GM19193 (cell line): ENCODE results near the gene RPS2.
A peak's percentile ranks its signal among the peaks of the same experiment; 100 is the strongest.

Experiments
- POLR2A ChIP-seq: IDR thresholded peaks from 4 replicates; pipeline ENCODE4 v1.6.1; 2011; ENCODE audit not compliant: insufficient read depth, insufficient read length; ENCODE audit errors: extremely low read depth

The RPS2 gene

DNA sequence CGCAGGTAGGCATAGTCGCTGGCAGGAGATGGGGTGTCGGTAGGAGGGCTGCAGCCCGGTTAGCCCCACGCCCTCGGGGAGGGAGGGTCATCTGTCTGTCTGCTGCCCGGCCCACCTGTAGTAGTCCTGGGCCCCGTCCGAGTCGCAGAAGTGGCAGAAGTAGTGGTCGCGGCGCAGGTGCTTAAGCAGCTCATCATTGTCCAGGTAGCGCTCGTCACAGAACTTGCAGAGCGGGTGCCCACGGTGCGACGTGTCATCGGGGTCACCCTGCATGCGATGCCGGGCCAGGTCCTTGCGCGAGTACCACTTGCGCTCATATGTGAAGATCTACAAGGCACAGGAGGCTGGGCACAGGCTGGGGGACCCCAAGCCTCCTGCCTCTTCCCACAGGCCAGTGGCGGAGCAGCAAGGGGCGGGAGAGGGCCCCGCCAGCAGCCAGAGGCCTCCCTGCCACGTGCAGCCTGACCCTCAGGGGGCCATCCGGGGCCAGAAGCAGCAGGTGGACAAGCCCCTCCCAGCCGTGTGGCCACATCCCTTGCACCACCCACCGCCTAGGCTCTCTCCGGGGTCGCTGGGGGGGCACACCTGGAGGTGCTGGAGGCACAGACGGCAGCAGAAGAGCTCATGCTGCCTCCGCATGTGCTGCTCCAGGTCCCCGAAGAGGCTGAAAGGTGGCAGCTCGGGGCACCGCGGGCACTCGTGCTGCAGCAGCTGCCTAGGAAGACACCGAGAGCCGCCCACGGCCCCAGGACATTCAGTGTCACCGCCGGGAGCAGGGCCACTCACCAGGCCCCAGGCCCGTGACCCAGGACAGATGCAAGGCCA is 38.0 kb upstream of the RPS2 start:
- TF ChIP-seq POLR2A: no peak

DNA sequence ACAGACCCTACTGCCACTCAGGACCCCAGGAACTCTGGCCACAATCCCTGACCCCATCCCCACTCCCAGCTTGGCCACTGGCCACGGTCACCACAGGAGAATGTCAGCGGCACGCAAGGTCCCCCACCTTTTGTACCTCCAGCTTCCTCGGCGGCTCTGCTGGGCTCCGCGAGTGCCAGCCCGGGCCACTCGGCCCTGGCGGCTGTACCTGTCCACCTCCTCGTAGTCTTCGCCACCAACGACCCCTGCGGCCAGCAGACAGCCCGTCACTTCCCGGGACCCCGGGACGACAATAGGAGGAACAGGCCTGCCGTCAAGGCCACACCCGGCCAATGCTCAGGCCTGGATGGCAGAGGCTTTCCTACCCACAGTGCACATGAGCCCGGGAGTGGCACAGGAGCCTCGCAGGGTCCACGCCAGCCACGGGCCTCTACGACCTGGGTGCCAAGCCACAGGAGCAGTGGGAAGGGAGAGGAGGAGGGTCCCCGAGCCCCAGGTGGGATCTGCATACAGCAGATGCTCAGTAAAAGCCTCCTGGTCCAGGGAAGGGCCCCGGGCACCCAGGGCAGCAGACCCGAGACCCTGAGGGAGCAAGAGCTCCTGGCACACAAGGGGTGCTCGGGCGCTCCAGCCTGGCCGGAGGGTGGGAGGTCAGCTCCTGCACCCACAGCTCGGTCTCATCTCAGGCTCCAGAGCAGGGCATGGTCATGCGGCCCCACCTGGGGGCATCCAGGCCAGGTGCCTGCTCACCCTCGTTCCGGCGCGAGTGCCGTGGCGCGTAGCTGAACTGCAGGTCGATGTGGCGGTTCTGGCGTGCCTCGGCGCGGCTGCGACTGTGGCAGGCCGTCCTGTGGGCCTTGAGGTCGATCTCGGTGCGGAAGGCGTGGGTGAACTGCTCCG is 37.1 kb upstream of the RPS2 start:
- TF ChIP-seq POLR2A: no peak

DNA sequence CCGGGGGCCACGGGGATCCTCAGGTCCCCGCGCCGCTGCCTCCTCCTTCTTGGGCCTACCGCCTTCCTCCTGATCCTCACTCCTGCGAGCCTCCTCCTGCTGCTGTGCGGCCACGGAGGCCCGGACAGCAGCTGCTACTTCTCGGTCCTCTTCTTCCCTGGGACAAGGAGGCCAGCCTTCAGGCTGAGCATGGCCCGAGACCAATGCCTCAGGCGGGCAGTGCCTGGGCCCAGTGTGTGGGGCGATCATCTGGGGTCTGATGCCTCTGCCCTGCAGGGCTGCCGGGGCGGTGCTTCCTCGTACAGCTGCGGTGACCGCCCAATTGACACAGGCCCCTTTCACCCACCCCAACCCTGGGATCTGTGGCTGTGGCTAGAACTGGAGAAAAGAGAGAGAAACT is 36.4 kb upstream of the RPS2 start:
- TF ChIP-seq POLR2A: no peak

DNA sequence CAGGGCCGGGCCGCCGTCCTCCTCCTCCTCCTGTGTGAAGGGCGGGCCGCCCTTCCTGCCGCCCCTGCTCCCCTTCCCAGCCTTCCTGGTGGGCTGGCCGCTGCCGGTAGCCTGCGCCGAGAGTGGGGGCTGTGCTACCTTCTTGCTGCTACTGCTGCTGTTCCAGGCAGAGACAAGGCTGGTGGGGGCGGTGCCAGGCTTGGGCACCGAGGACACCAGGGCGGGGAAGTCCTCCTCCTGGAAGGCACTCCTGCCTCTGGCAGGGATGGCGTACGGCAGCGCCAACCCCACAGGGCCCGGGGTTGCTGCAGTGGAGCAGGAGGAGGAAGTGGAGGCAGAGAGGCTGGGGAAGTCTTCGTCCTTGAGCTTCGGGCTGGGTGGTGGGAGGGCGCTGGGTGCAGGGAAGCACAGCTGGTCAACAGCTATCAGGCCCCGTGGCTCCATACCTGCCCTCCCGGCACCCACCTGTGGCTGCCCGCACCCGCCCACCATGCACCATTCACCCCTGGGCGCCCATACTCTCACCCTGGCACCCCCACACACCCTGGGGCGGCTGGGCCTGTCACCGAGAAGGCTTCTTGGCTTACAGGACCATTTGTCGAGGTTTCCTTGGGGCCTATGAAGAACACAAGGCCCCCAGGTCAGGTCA is 35.4 kb upstream of the RPS2 start:
- TF ChIP-seq POLR2A: no peak

DNA sequence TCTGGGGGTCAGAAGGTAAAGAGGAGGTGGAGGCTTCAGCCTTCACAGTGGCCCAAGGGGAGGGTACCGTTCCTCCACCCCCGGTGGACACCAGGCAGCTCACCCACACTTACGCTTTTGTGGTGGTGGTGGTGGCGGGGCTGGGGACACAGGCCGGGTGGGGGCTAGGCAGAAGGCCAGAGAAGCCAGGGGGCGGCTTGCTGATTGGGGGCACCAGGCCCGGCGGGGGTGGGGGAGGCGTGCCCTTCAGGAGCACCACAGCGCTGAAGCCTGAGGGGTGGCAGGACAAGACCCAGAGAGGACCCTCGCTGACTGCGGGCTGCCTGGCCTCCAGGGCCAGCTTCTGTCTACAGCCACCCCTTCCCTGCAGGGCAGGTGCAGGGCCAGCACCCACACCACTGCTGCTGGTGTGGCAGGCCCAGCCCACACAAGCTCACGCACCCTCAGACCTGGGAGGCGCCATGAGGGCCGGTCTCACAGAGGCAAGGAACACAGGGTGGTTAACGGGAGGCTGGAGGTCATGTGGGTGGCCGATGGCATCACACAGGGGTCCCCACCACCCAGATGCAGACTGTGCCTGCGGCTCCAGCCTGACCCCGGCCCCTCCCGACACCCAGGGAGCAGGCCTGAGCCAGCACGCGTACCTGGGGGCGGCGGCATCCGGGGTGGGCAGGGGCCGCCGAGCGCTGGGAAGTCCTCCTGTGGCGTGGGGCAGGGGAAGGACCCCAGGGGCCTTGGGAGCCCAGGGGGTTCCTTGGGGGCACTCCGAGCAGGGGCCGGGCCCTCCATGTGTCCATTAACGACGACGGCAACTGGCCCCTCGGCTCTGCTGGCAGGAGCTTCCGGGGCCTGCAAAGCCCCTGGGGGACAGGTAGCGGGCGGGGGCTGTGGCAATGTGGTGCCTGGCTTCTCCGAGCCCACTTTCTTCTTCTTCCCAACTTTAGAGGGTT is 34.5 kb upstream of the RPS2 start:
- TF ChIP-seq POLR2A: no peak

DNA sequence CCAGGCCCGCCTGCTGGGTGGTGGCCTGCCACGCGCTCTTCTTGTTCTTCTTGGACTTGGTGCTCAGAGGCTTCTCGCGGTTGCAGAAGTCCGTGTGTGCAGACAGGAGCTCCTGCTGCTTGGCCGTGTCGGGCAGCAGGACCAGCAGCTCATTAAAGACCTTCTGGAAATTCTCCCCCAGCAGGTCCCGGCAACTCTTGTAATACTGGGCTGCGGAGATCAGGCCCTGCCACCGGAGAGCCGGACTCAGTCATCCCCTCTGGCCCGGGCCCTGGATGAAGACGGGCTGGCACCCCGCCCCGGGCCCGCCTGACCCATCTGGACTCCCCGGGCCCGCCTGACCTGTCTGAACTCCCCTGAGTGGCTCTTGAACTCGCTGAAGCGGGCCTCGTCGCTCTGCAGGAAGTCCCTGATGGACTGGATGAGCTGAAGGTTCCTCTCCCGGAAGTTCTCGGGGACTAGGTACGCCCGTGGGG is 33.8 kb upstream of the RPS2 start:
- TF ChIP-seq POLR2A: no peak

DNA sequence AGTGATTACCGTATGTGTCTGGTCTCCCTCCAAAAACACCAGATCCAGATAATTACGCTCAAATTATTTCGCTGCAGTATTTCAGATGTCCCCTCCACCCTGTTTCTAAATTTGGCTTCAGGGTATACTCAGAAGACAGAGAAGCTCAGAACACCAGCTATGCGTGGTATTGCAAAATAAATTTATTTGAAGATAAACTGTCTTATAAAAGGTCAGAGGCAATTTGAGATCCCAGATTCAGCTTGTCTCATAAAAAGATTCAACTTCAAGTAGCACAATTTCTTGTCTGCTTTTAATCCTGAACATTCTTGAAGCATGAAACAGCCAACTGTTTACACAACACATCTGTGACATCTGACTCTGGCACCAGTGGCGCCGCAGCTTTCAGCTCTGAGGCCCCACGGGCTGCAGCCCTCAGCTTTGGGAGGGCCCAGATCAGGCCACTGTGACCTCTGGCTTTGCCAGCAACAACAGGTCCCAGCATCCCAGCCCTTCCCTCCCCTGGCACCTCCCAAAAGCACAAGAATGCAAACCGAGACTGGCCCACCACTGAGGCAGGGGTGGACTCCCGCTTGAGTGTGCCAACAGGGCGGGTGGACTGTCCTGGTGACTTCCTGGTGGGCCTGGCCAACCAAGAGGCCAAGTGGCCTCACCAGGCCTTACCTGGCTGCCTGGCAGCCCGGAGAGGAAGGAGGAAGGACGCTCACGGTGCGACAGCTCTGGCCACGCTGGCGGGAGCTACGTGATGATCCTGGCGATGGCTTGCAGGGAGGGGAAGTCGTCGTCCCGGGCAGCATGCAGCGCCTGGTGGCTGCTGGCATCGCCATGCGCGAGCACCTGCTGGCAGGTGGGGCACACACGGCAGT is 33.1 kb upstream of the RPS2 start:
- no peak for TF ChIP-seq POLR2A

DNA sequence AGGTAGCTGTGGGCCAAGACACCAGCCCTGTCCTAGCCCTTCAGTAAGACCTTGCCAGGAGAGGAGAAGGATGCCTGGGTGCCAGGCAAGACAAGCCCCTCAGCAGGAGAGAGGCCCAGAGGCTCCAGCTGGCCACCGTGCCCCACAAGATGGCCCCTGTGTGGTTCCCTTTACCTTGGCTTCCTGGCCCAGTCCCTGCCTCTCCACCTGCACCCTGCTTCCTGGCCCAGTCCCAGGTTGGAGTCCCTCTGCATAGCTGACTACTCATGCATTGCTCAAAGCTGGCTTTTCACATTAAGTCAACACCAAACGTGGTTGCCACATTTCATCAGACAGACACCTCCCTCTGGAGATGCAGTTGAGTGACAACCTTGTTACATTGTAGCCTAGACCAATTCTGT is 29.1 kb upstream of the RPS2 start:
- no peak for TF ChIP-seq POLR2A

DNA sequence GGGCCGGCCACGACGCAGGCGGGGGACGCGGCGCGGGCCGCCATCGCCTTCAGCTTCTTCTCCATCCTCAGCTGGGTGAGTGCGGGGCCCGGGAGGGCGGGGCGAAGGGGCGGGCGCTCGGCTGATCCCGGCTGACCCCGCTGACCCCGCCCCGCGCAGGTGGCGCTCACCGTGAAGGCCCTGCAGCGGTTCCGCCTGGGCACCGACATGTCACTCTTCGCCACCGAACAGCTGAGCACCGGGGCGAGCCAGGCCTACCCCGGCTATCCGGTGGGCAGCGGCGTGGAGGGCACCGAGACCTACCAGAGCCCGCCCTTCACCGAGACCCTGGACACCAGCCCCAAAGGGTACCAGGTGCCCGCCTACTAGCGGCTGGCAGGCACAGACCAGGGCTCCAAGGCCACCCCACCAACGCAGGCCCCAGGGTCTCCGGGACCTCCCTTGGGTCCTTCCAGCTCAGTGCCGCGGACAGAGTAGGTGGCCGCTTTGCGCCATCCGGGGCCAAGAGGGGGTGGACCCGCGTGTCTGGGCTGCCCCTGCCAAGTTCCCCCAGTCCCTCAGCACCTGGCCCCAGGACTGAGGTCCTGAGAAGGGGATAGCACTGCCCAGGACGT is 28.2 kb upstream of the RPS2 start:
- TF ChIP-seq POLR2A: no peak

DNA sequence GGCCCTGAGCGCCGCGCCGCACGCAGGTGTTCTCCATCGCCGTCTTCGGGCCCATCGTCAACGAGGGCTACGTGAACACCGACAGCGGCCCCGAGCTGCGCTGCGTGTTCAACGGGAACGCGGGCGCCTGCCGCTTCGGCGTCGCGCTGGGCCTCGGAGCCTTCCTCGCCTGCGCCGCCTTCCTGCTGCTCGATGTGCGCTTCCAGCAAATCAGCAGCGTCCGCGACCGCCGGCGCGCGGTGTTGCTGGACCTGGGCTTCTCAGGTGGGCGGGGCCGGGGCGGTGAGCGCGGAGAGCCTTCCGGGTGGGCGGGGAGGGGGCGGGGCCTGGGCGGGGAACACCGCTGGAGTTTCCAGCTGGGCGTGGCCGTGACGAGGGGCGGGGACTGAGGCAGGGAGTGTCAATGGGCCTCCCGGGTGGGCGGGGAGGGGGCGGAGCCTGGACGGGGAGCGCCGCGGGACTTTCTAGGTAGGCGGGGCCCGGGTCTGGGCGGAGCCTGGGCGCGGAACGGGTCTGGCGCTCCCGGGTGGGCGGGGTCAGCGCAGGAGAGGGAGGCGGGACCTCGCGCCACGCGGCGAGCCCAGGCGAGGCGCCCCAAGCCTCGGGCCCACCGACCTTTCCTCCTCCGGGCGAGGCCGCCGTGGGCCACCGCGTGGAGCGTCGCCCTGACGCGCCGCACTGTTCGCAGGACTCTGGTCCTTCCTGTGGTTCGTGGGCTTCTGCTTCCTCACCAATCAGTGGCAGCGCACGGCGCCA is 27.5 kb upstream of the RPS2 start:
- TF ChIP-seq POLR2A: peak; percentile 64

DNA sequence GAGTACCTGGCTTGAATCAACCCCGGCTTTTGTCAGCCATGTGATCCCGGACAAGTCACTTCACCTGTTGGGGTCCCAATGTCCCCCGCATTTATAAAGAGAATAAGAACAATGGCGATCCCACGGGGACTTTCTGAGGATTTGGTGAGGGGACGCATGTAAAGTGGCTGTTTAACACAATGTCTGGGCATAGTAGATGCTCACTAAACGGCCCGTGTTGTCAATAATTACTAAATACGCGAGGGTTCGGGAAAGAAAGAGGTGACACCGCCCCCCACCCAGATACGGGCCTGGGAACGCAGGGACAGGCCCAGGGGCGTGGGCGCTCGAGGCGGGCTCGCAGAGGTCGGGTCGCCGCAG is 26.9 kb upstream of the RPS2 start:
- no peak for TF ChIP-seq POLR2A

DNA sequence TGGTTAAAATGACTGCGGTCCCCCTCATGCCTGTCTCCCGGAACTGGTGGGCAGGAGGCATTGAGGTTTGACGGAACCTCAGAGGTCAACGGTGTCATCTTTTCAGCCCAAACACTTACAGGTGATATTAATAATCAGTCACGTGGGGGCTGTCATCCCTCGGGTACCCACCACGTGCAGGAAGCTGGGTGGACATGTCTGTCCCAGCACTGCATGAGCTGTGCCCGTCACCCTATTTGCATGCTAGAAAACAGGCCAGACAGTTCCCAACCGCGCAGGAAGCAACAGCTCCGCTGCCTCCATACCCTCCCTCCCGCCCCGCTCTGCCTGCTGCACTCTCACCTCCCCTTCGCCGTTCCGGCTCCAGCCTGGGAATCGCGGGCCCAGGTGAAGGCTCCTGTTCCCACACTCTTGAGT is 26.5 kb upstream of the RPS2 start:
- TF ChIP-seq POLR2A: peak; percentile 21

DNA sequence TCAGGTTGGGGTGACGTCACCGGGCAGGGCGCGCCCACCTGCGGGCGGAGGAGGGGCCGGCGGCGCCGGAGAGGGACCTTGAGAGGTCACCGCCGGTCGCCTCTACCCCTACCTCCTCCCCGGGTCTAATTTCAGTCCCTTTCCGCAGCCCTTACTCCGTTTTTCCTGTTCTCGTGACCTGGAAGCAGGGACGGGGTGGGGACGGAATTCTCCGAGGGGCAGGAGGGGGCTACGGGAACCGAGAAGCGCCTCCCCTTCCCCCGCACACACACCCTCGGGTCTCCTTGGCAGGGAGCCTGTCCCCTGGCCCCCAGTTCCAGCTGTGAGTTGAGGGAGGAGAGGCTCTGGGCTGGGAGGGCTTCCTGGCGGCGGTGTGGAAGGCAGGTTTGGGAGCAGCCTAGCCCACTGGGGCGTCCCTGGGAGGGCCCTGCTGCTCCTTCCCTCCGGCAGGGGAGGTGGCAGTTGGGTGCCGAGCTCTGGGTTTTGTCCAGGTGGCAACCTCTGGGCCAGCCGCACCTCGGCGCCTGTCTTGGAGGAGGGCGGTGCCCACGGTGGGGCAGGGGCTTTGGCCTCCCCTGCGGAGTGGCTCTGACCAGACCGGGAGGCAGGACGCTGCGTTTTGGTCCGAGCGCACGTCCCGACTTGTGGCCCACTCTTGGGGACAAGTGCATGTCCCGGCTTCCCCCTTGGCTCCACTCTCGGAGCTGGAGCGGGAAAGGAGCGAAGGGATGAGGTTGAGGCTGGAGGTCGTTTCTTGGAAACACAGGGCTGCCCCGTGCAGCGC is 25.9 kb upstream of the RPS2 start:
- no peak for TF ChIP-seq POLR2A
